Raji (cell line): ENCODE measurements around the gene EVX1.

Experiments used
- POLR2A ChIP-seq: IDR thresholded peaks from 2 replicates; pipeline ENCODE4 v1.6.1; 2011; ENCODE audit warnings: low read depth, low read length, control low read depth; ENCODE audit not compliant: insufficient read depth

Gene EVX1

DNA sequence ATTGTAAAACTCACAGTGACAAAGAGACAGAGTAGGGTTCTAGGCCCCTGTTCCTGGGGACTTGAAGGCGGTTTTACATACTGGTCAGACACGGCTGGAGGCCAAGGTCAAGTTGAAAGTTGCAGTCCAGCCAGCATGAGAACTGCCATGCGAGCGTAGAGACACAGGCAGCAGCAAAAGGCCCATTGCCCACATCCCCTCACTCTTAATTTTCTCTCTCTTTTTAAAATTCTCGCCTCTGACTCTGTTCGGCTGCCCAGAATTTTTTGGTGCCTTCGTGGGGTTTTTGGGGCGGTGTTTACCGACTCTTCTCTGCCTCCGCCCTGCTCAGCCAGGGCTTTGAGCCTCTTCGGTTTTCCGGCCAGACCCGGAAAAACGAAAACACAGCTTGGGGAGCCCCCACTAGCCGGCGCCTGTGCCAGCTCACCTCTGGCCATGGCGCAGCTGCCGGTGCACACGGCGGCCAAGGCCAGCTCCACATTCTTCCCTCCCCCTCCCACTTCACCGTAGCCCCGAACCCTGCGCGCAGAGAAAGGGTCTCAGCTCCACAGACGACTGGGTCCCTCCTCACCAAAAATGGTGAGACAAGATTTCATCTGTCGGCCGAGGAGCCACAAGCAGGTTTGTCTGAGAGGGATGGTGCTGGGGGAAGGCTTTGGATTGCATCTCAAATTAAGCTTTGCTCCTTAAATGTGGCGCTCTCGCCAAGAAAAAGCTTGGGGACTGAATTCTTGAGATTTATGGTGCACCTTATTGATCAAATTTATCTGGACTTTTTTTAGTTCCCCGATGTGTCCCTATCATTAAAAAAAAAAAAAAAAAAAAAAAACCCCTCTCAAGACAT is 40.4 kb upstream of the EVX1 start:
- TF ChIP-seq POLR2A = no peak

DNA sequence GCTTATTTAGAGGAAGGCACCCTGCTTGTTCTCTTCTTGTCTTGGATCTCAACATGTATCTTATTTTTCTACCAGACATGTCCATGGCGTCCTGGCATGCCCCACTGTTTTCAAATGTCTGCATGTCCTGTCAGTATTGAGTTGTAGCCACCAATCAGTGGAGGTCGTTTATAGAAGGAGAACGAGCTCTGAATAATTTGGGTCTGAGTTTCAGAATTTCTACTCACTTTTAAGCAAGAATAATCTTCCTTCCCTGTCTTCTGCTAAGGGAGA is 39.8 kb upstream of the EVX1 start:
- TF ChIP-seq POLR2A = no peak

DNA sequence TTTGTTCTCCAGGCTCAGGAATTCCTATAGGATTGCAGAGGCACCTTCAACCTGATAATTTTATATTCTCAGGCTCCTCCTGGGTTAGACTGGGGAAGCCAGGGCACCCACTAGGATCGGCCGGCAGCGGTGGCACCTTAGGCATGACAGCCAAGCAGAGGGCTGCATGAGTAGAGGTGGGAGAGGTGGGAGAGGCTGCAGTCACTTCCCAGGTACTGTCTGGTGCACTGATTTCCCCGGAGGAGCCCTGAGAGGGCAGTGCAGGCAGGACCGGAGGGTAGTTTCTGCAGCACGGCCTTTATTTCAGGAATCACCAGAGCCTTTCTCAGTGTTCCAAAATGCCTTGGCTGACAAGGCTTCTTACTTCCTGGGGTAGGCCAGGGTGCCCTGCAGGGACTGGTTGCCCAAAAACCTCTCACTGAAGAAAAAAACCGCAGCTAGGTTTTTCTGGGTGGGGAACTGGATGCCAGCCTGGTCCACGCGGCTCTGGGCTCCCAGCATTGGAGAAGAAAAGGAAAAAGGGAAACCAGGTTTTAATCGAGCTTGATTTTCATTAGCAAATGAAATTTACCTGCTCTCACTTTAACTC is 39.1 kb upstream of the EVX1 start:
- no peak for TF ChIP-seq POLR2A

DNA sequence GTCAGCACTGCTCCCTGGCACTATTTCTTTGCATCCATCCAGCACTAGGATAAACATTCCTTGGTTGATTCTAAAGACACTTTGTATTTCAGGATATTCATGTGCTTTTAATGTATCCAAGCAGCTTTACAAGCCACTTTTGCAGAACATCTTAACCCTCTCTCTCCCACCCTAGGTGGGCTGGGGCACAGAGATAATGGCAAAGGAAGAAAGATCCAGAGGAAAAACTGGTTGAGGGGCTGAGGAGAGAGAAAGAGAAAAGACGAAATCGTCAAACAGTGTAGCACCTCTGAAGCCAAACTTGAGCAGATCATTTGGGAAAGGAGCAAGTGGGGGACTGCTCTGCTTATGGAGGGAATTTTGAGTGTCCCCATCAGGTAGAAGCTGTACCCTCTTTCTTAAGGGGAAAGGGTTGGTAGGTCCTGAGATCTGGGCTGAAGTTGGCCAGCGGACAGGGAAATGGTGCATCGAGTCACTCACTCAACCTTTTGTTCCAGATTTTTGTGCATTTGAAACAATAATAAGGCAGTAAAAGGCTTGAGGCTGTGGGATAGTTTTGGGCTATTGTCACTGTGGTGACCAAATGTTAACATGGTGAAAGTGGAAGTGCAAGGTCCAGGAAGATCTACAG is 38.5 kb upstream of the EVX1 start:
- no peak for TF ChIP-seq POLR2A

DNA sequence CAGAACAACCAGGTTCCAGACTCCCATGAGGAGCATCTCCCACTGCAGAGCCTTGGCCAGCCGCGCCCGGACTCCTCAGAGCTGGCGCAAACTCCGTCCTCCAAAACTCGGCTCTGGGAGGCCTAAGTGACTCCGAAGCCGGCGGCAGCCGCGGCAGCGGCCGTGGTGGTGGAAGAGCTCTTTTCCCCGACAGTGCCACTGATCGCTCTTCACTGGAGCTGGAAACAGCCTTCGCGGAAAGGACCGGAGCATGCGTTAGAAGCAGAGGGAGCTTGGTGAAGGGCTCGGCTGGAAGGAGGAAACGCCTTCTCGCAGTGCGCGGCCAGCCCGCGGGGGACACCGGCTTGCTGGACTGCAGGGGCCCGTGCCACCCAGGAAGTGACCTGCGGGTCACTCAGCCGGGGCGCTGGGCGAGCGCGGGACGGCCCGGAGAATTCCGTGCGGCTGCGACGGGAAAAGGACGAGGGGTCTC is 37.7 kb upstream of the EVX1 start:
- no peak for TF ChIP-seq POLR2A

DNA sequence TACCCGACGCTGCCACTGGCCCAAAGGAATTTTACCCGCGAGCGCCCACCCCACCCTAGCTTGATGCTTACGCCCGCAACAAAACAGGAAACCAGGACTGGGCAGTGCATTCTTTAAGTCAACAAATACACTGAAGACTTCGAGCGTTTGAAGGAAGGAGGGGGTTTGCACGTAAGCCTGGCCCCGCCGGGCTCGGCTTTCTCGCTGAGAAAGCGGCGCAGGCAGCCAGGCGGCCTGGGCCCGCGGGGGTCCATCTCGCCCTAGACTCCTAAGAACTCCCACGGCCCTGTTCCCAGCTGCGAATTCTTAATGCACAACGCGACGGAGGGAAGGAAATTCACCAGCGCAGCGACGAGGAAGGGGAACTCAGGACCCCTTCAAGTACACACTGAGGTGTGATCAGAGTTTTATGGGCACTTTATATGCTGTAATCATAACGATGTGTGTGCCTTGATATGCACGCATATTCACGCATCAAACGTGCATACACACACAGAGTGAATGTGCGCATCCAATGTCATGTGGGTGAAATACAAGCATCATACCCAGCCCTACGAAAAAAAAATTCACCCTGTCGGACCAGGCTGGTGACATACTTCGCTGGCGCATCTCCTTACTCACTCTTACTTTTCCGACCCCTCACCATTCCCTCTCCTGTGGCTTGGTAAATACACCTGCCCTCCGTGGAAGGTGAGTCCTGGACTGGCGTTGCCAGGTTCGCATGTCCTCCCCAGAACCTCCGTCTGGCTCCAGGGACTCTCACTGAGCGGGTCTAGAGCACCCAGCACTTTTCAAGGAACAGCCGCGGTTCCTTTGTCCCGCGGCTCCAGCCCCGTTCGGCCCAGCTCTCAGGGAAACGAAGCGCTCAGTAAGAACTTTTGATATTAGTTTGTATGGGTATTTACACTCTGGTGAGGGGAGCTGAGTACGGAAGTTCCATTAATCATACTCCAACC is 37.0 kb upstream of the EVX1 start:
- no peak for TF ChIP-seq POLR2A

DNA sequence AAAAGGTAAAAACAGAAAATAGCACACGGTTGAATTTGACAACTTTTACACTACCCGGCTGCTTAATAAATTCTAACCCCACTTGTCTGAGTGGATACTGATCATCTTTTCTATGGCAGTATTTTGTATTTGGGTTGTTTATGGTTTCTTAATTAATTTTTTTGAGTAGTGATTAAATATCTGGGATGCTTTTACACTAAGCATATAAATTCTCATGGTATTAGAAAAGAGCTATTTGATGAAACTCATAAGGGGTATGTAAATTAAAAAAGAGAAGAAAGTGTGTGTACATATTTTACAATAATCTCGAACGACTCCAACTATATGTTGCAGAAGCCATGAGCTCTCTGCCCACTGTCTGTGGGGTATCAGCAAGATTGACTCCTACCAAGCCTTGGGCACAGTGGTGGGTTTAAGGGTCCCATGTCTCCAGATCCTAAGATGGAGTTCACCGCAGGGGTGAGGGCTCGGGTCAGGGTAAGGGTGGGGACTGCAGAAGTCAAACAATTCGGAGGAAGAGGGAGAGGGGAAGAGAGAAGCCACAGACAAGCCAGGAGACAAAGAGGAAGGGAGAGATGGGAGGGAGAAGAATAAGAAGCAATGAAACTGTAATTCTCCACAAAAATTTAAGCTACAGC is 35.1 kb upstream of the EVX1 start:
- no peak for TF ChIP-seq POLR2A

DNA sequence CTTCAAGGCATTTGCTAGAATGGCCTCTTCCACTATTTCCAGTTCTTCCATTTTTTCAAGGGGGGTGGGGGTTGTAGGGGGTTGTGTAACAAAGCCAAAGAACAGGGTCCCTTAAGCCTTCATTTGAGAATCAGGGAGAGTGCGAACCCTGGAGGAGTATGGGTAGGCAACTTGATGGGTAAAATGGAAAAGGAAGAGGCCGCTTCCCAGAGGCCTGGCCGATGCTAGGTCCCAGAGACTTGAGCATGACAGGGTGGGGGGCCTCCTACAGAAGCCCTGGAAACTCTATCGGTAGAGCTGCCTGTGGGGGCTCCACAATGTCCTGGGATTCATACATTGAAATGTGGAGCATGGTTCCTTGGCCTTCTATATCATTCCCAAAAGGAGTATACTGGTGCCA is 33.6 kb upstream of the EVX1 start:
- no peak for TF ChIP-seq POLR2A

DNA sequence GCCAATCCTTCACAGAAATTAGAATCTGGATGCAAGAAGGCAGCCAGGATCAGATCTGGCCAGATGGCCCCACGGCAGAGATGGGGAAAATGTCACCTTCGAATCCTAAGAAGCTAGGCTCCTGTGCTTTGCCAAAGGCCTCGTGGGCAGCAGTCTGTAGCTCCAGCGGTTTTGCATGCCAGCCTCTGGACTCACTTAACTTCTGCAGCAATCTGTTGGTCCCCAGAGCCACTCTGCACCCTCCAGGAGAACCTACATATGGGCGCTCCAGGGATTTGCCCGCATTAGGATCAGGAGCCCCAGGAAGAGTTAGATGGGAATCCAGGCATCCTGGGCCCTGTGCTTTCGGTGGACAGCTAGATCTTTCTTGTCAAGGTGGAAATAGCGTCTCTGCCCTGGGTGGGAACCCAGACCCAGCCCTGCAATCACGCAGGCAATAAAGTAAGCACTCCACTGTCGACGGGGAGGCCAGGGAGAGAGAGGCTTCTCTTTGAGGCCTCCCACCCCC is 32.6 kb upstream of the EVX1 start:
- TF ChIP-seq POLR2A = no peak

DNA sequence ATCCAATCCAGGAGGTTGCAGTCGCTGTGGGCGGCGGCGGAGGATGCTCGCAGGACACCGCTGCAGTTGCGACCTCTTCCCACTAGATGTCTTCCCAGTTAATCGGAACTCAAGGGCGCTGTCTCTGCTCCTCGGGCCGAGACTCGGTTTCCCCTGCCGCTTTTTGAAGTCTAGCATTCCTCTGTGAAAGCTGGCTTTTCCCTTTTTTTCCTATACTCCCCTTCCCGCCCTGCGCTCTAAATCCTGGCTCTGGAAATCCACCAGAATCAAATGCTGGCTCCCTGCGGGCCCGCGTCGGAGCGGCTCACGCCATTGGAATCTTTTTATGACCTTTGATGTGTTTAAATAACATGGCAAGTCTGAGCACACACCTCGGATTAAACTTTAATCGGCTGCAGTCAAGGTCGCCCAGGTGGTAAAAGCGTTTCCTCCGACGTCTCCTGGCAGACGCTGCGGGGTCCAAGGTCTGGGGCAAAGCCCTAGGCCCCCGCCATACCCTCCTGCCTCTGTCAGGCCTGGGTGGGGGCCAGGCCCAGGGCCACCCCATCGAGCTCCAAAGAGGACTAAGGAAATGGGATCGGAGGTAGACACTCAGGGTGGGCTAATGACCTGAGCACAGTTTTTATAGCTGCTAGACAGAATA is 32.0 kb upstream of the EVX1 start:
- no peak for TF ChIP-seq POLR2A

DNA sequence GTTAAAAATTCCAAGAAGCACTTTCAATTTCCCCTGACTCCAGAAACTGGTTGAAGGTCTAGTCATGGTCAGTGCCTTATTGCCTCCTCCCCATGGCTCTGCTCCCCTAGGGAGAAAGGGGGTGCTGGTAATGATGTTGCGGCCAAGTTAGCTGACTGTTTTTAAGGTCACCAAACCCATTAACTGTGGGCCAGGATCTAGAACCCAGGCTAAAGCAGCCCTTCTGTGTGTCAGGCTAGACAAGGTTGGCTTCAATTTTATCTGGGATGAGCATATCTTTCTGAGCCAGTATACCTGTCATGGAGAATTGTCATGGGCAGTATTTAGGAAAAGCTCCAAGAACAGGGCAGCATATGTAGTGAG is 31.5 kb upstream of the EVX1 start:
- TF ChIP-seq POLR2A = no peak

DNA sequence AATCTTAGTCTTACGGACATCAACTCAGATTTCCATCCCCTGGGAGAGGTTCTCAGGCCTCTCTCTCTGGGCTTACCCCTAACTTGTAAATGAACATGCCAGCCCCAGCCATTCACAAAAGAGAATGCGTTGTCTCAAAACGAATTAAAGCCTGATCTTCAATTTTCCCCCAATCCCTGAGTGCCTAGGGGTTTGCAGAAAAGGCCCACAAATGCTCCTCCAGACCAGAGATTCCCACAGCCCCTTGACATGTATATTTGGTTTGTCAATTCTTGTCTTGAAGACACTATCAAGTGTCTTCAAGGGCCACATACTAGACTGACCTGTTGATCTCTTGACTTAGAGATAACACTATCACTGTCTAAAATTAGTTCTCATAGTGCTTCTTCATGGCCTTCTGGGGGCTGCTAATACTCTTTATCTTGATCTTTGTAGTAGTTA is 30.8 kb upstream of the EVX1 start:
- no peak for TF ChIP-seq POLR2A

DNA sequence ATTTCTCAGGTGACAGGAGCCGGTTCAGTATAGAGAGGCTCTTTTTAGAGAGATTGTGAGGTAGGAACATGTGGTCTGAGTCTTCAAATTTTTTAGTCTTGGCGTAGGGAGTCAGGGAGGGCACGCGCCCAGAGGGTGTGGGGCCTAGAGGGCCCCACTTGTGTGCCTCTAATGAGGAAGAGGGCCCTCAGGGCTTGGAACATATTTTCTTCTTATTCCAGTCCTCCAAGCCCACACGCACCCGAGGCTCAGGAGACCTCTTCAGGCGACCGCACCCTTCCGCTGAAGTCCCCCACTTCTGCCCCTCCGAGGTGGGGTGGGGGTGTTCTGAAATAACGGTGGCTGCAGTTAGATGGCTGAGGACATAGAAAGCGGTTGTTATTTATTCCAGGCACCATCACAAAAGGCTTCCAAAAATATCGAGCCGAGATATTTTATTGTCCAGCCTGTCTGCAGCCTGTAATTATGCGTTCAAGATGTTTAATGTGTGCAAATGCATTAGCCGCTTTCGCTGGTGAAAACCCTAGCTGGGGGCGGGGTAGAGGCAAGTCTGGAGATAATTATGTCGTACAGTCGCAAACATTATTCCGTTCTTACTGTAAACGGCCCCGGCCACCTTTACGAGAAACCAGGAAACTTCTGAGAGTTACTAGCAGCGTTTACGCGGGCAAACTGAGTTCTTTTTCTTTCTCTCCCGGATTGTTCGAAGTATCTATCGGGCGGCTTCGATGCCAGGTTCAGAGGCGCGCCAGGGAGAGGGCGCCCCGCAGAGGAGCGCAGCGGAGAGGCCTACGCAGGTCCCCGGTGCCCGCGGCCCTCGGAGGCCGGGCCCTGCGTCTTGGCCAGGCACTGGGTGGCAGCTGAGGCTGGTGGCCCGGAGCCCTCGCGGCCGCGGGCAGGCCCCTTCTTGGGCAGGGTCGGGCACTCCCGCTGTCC is 29.8 kb upstream of the EVX1 start:
- TF ChIP-seq POLR2A = no peak
